ENCODE results near the gene SPOPL. TPM values are rescaled to one million over a fixed set of nuclear protein-coding genes. Genes with fewer than 3 reads are reported as not detected.

The SPOPL gene
- total RNA-seq: 27.1 and 51.3 TPM in 2 replicates

DNA sequence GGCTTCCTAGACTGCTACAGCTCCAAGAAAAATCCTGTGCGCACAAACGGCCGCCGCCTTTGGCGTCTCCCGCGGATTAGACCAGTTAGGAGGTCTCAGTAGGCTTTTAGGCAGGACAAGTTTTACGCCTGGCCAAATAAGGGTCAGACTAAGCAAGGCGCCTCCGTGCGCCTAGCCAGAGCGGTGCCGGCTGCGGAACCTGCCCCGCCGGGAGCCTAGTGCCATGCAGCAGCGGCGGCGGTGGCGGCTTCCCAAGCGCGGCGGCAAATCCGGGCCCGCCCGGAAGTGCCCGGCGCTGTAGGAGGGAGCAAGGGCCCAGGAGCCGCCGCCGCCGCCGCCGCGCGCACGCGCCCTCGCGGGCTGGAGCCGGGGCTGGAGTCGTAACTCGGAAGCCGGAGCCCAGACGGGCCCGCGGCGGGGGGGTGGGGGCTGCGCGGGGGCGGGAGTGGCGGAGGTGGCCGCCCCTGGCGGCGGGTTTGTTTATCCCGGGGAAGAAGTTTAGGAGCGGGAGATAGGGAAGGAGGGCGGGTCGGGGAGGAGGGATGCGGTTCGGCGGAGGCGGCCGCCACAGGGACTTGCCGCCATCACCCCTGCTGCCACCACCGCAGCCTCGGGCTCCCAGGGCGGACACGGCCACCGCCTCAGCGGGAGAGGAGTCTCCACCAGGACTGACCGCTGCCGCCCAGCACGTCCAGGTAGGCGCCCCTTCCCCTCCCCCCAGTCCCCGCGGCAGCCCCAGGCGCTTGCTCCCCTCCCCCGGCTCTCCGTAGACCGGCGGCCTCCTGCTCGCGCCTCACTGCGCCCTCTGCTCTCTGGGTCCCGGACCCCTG is at the start of gene SPOPL:
Gene SPOPL (plus strand): TSS at position 346 of the 830 bp plus-strand sequence. CDS start 48,447 bp downstream, outside the sequence.

